ENCODE measurements around the gene TANC2.
A peak's percentile ranks its signal among the peaks of the same experiment; 100 is the strongest.

TANC2 gene

GRCh38 chr17:62965686-62966425, at the start of gene TANC2:
TSS of gene TANC2 (plus strand) at chr17:62966235. CDS start at chr17:63009560, 43,325 bp downstream.
- no peak for DNase-seq (ENCODE audit: low read depth, low spot score)
- H3K27ac ChIP-seq, result peak within 1 kb of the TSS; percentile 77

- no peak overlapping the region for H3K27ac ChIP-seq
- no peak for DNase-seq (ENCODE audit: low read depth, low spot score)
These were observed 49.1 kb upstream of the TANC2 start for GRCh38 chr17:62916684-62917571.

GRCh38 chr17:62919388-62919787, 46.6 kb upstream of the TANC2 start:
- no peak overlapping the region for H3K27ac ChIP-seq
- DNase-seq (ENCODE audit: low read depth, low spot score), result no peak

GRCh38 chr17:62920300-62920699, 45.7 kb upstream of the TANC2 start:
- H3K27ac ChIP-seq, result no peak overlapping the region

GRCh38 chr17:62921817-62922216, 44.2 kb upstream of the TANC2 start:
- DNase-seq (ENCODE audit: low read depth, low spot score), result no peak
- no peak overlapping the region for H3K27ac ChIP-seq

More at GRCh38 chr17:62920300-62920699, 45.7 kb upstream of the TANC2 start:
- no peak for DNase-seq (ENCODE audit: low read depth, low spot score)

GRCh38 chr17:62923258-62924150, 42.5 kb upstream of the TANC2 start:
- H3K27ac ChIP-seq, result no peak overlapping the region
- DNase-seq (ENCODE audit: low read depth, low spot score), result no peak

GRCh38 chr17:62925267-62925836, 40.7 kb upstream of the TANC2 start:
- DNase-seq (ENCODE audit: low read depth, low spot score), result no peak
- no peak overlapping the region for H3K27ac ChIP-seq

GRCh38 chr17:62927083-62927482, 39.0 kb upstream of the TANC2 start:
- H3K27ac ChIP-seq, result no peak overlapping the region
- DNase-seq (ENCODE audit: low read depth, low spot score), result no peak

GRCh38 chr17:62929320-62929719, 36.7 kb upstream of the TANC2 start:
- no peak overlapping the region for H3K27ac ChIP-seq
- no peak for DNase-seq (ENCODE audit: low read depth, low spot score)

- DNase-seq (ENCODE audit: low read depth, low spot score), result no peak
- H3K27ac ChIP-seq, result no peak overlapping the region
These were observed 34.9 kb upstream of the TANC2 start for GRCh38 chr17:62931101-62931500.

- no peak overlapping the region for H3K27ac ChIP-seq
- DNase-seq (ENCODE audit: low read depth, low spot score), result no peak
These were observed 32.3 kb upstream of the TANC2 start for GRCh38 chr17:62933501-62934385.

- DNase-seq (ENCODE audit: low read depth, low spot score), result no peak
- no peak overlapping the region for H3K27ac ChIP-seq
These were observed 30.9 kb upstream of the TANC2 start for GRCh38 chr17:62935098-62935497.

- no peak overlapping the region for H3K27ac ChIP-seq
- no peak for DNase-seq (ENCODE audit: low read depth, low spot score)
These were observed 30.5 kb upstream of the TANC2 start for GRCh38 chr17:62935523-62935922.

GRCh38 chr17:62937606-62938005, 28.4 kb upstream of the TANC2 start:
- no peak for DNase-seq (ENCODE audit: low read depth, low spot score)
- no peak overlapping the region for H3K27ac ChIP-seq

GRCh38 chr17:62941358-62941991, 24.6 kb upstream of the TANC2 start:
- no peak for DNase-seq (ENCODE audit: low read depth, low spot score)
- H3K27ac ChIP-seq, result no peak overlapping the region

GRCh38 chr17:62948370-62948769, 17.7 kb upstream of the TANC2 start:
- no peak overlapping the region for H3K27ac ChIP-seq
- no peak for DNase-seq (ENCODE audit: low read depth, low spot score)

- H3K27ac ChIP-seq, result no peak overlapping the region
- no peak for DNase-seq (ENCODE audit: low read depth, low spot score)
These were observed 17.0 kb upstream of the TANC2 start for GRCh38 chr17:62949036-62949435.

GRCh38 chr17:62950067-62950466, 16.0 kb upstream of the TANC2 start:
- no peak overlapping the region for H3K27ac ChIP-seq
- DNase-seq (ENCODE audit: low read depth, low spot score), result no peak
